Measurements from ENCODE around the gene FUZ.
A peak's percentile ranks its signal among the peaks of the same experiment; 100 is the strongest.

The FUZ gene

GRCh38 chr19:49830766-49831165 is 17.7 kb upstream of the FUZ start:
- Histone ChIP-seq H3K9me2 (ENCODE audit: low read depth, low read length) (no peaks in the 10 kb centered on the region), H3K27ac (ENCODE audit: low read depth, low read length, poor library complexity, severe bottlenecking) (no peak overlapping the region), H3K4me3 (ENCODE audit: low read depth, low read length, poor library complexity, severe bottlenecking) (no peak overlapping the region), H3K79me2 (ENCODE audit: insufficient read depth, low read length) (peaks cover 11% of the 10 kb centered on the region; the same call in 1 of the 2 replicates), H3F3A (ENCODE audit: insufficient read depth, low read length) (no peaks in the 10 kb centered on the region), H3K4me2 (ENCODE audit: low read length) (no peak overlapping the region), H3K36me3 (ENCODE audit: insufficient read depth, low read length) (peaks cover 98% of the 10 kb centered on the region), H4K20me1 (ENCODE audit: insufficient read depth, low read length) (no peaks in the 10 kb centered on the region), H3K9me3 (ENCODE audit: low read length) (no peaks in the 10 kb centered on the region), H3K4me1 (ENCODE audit: insufficient read depth, low read length, severe bottlenecking) (peaks cover 37% of the 10 kb centered on the region), H3K9ac (ENCODE audit: low read length) (no peak overlapping the region), H3K27me3 (ENCODE audit: insufficient read depth, low read length) (no peaks in the 10 kb centered on the region), H2AFZ (ENCODE audit: low read length) (no peak overlapping the region)
- no peak for TF ChIP-seq EZH2 (IDR thresholded peaks at IDR 0.05; ENCODE audit: borderline replicate concordance, low read length)
- TF ChIP-seq CTCF (IDR thresholded peaks at IDR 0.05; ENCODE audit: low read length) = no peak

GRCh38 chr19:49829721-49830120 is 16.6 kb upstream of the FUZ start:
- TF ChIP-seq EZH2 (IDR thresholded peaks at IDR 0.05; ENCODE audit: borderline replicate concordance, low read length) (no peak), CTCF (IDR thresholded peaks at IDR 0.05; ENCODE audit: low read length) (no peak)
- Histone ChIP-seq H3K4me2 (ENCODE audit: low read length) (no peak overlapping the region), H4K20me1 (ENCODE audit: insufficient read depth, low read length) (no peaks in the 10 kb centered on the region), H3K9me2 (ENCODE audit: low read depth, low read length) (no peaks in the 10 kb centered on the region), H3K9me3 (ENCODE audit: low read length) (no peaks in the 10 kb centered on the region), H3K27me3 (ENCODE audit: insufficient read depth, low read length) (no peaks in the 10 kb centered on the region), H3K27ac (ENCODE audit: low read depth, low read length, poor library complexity, severe bottlenecking) (peak overlapping the region; percentile 49), H3K4me1 (ENCODE audit: insufficient read depth, low read length, severe bottlenecking) (peaks cover 47% of the 10 kb centered on the region), H3K4me3 (ENCODE audit: low read depth, low read length, poor library complexity, severe bottlenecking) (no peak overlapping the region), H3K79me2 (ENCODE audit: insufficient read depth, low read length) (peaks cover 21% of the 10 kb centered on the region), H3K9ac (ENCODE audit: low read length) (no peak overlapping the region), H2AFZ (ENCODE audit: low read length) (no peak overlapping the region), H3F3A (ENCODE audit: insufficient read depth, low read length) (no peaks in the 10 kb centered on the region), H3K36me3 (ENCODE audit: insufficient read depth, low read length) (peaks cover 98% of the 10 kb centered on the region)

- Histone ChIP-seq H3K27ac (ENCODE audit: low read depth, low read length, poor library complexity, severe bottlenecking) (peak overlapping the region; percentile 49), H4K20me1 (ENCODE audit: insufficient read depth, low read length) (no peaks in the 10 kb centered on the region), H3K9me2 (ENCODE audit: low read depth, low read length) (no peaks in the 10 kb centered on the region), H3K9ac (ENCODE audit: low read length) (no peak overlapping the region; the same call in 1 of the 2 replicates), H2AFZ (ENCODE audit: low read length) (no peak overlapping the region), H3K9me3 (ENCODE audit: low read length) (no peaks in the 10 kb centered on the region), H3K36me3 (ENCODE audit: insufficient read depth, low read length) (peaks cover 98% of the 10 kb centered on the region), H3K79me2 (ENCODE audit: insufficient read depth, low read length) (peaks cover 26% of the 10 kb centered on the region), H3K4me3 (ENCODE audit: low read depth, low read length, poor library complexity, severe bottlenecking) (no peak overlapping the region), H3K4me2 (ENCODE audit: low read length) (no peak overlapping the region), H3F3A (ENCODE audit: insufficient read depth, low read length) (no peaks in the 10 kb centered on the region), H3K27me3 (ENCODE audit: insufficient read depth, low read length) (no peaks in the 10 kb centered on the region), H3K4me1 (ENCODE audit: insufficient read depth, low read length, severe bottlenecking) (peaks cover 52% of the 10 kb centered on the region)
- no peak for TF ChIP-seq EZH2 (IDR thresholded peaks at IDR 0.05; ENCODE audit: borderline replicate concordance, low read length)
- no peak for TF ChIP-seq CTCF (IDR thresholded peaks at IDR 0.05; ENCODE audit: low read length)
These were observed 16.1 kb upstream of the FUZ start for GRCh38 chr19:49829200-49829599.

Data from OCI-LY1 (cell line).